Measurements from ENCODE around the gene INSC.

The INSC gene

GRCh38 chr11:15180212-15180792 is 65.6 kb downstream of the INSC start:
- in situ Hi-C loops (cut with HindIII; ENCODE audit: low sequenced_read_pairs) = no loop called here

- in situ Hi-C loops (cut with HindIII; ENCODE audit: low sequenced_read_pairs) = no loop called here
These were observed 67.6 kb downstream of the INSC start for GRCh38 chr11:15182372-15182771.

GRCh38 chr11:15185021-15185420 is 70.3 kb downstream of the INSC start:
- in situ Hi-C loops (cut with HindIII; ENCODE audit: low sequenced_read_pairs) = no loop called here

GRCh38 chr11:15186146-15186545 is 71.4 kb downstream of the INSC start:
- in situ Hi-C loops (cut with HindIII; ENCODE audit: low sequenced_read_pairs) = no loop called here

GRCh38 chr11:15189189-15189588 is 74.5 kb downstream of the INSC start:
- in situ Hi-C loops (cut with HindIII; ENCODE audit: low sequenced_read_pairs) = no loop called here

- in situ Hi-C loops (cut with HindIII; ENCODE audit: low sequenced_read_pairs) = no loop called here
These were observed 75.1 kb downstream of the INSC start for GRCh38 chr11:15189641-15190365.

- in situ Hi-C loops (cut with HindIII; ENCODE audit: low sequenced_read_pairs) = no loop called here
These were observed 75.9 kb downstream of the INSC start for GRCh38 chr11:15190611-15191010.

- in situ Hi-C loops (cut with HindIII; ENCODE audit: low sequenced_read_pairs) = no loop called here
These were observed 77.4 kb downstream of the INSC start for GRCh38 chr11:15192005-15192556.

- in situ Hi-C loops (cut with HindIII; ENCODE audit: low sequenced_read_pairs) = no loop called here
These were observed 80.1 kb downstream of the INSC start for GRCh38 chr11:15194671-15195415.

GRCh38 chr11:15195454-15196200 is 80.9 kb downstream of the INSC start:
- in situ Hi-C loops (cut with HindIII; ENCODE audit: low sequenced_read_pairs) = no loop called here

GRCh38 chr11:15196704-15197103 is 82.0 kb downstream of the INSC start:
- in situ Hi-C loops (cut with HindIII; ENCODE audit: low sequenced_read_pairs) = no loop called here

GRCh38 chr11:15197696-15198095 is 83.0 kb downstream of the INSC start:
- in situ Hi-C loops (cut with HindIII; ENCODE audit: low sequenced_read_pairs) = no loop called here

GRCh38 chr11:15198284-15198683 is 83.6 kb downstream of the INSC start:
- in situ Hi-C loops (cut with HindIII; ENCODE audit: low sequenced_read_pairs) = no loop called here

- in situ Hi-C loops (cut with HindIII; ENCODE audit: low sequenced_read_pairs) = no loop called here
These were observed 85.0 kb downstream of the INSC start for GRCh38 chr11:15199693-15200092.

GRCh38 chr11:15200696-15201095 is 86.0 kb downstream of the INSC start:
- in situ Hi-C loops (cut with HindIII; ENCODE audit: low sequenced_read_pairs) = no loop called here

- in situ Hi-C loops (cut with HindIII; ENCODE audit: low sequenced_read_pairs) = no loop called here
These were observed 86.9 kb downstream of the INSC start for GRCh38 chr11:15201586-15201985.

- in situ Hi-C loops (cut with HindIII; ENCODE audit: low sequenced_read_pairs) = no loop called here
These were observed 87.9 kb downstream of the INSC start for GRCh38 chr11:15202626-15203025.

GRCh38 chr11:15204711-15205110 is 90.0 kb downstream of the INSC start:
- in situ Hi-C loops (cut with HindIII; ENCODE audit: low sequenced_read_pairs) = no loop called here

GRCh38 chr11:15206791-15207190 is 92.1 kb downstream of the INSC start:
- in situ Hi-C loops (cut with HindIII; ENCODE audit: low sequenced_read_pairs) = no loop called here

- in situ Hi-C loops (cut with HindIII; ENCODE audit: low sequenced_read_pairs) = no loop called here
These were observed 93.9 kb downstream of the INSC start for GRCh38 chr11:15208378-15209222.
